H1 (cell line): ENCODE measurements around the gene CDH2. TPM values are rescaled to one million over a fixed set of nuclear protein-coding genes. Genes with fewer than 3 reads are reported as not detected.

Experiments used
- EP300 ChIP-seq, 2 experiments: IDR thresholded peaks; 1 replicate in 1 of 2; 2 replicates in 1 of 2; pipeline ENCODE4 v1.6.1; 2011 to 2012; ENCODE audit warnings: low read depth in 2 of 2, low read length in 2 of 2, mild to moderate bottlenecking in 2 of 2, borderline replicate concordance in 1 of 2, inconsistent platforms in 1 of 2, moderate library complexity in 1 of 2
- HDAC2 ChIP-seq, 2 experiments: fragments of 300-600 bp in 1 of 2; sonication (generic) in 1 of 2; IDR thresholded peaks; 2 replicates each; pipeline ENCODE4 v1.6.1; 2011 to 2012; ENCODE audit warnings: low read depth in 2 of 2, low read length in 2 of 2, mild to moderate bottlenecking in 2 of 2, moderate library complexity in 2 of 2, borderline replicate concordance in 1 of 2, inconsistent platforms in 1 of 2
- RBBP5 ChIP-seq: IDR thresholded peaks from 2 replicates; pipeline ENCODE4 v1.7.1; 2012; ENCODE audit warnings: low read depth, mild to moderate bottlenecking, inconsistent platforms, low read length, moderate library complexity, borderline replicate concordance
- RNF2 ChIP-seq: fragments of 200-900, 300-1000 bp; sonication (generic); IDR thresholded peaks from 2 replicates; pipeline ENCODE4 v1.7.1; 2016; ENCODE audit warnings: borderline replicate concordance, low read depth, mild to moderate bottlenecking, antibody characterized with exemption, low read length; ENCODE audit not compliant: poor library complexity, severe bottlenecking; ENCODE audit errors: missing control alignments
- polyA plus RNA-seq, 7 experiments: library from polyadenylated mRNA; depleted of rRNA in 3 of 7; stranded (reverse) in 5 of 7; unstranded in 2 of 7; fragments of >200 nt in 5 of 7; fragments of 200-250 nt in 2 of 7; gene quantifications; 1 replicate in 5 of 7; 2 replicates in 1 of 7; 4 replicates in 1 of 7; pipeline versions ENCODE4 v1.2.1 to v1.2.3, GENCODE V29; 2011 to 2013; ENCODE audit warnings: missing spikeins in 2 of 7, mixed read lengths in 2 of 7
- total RNA-seq: library from RNA; stranded (reverse); fragmentation: NEBNext Ultra II Directional; extraction: Animal tissue kit (Norgen Biotek cat#: 25700); gene quantifications from 2 replicates; pipeline ENCODE4 v1.2.1, GENCODE V29; 2021

Gene CDH2
- total and polyA plus RNA-seq, 2 of the 8 experiments (the other 6 are each of a cell fraction or from before 2014, with no cell fraction given) = 15.0 to 56.5 TPM

- TF ChIP-seq EP300 (IDR thresholded peaks at IDR 0.05; ENCODE audit: borderline replicate concordance in 1 of 2, low read depth in 2 of 2, low read length in 2 of 2) (no peak), RBBP5 (no peak), HDAC2 (IDR thresholded peaks at IDR 0.05; ENCODE audit: borderline replicate concordance in 1 of 2, low read depth in 2 of 2, low read length in 2 of 2) (no peak), RNF2 (no peak)
Measured at GRCh38 chr18:28007841-28008240, 169.1 kb downstream of the CDH2 start (continued).
